GM18951 (cell line): Measurements from ENCODE around the gene CCDC92.

Experiments used
- POLR2A ChIP-seq: IDR thresholded peaks from 4 replicates; pipeline ENCODE4 v1.6.1; 2011; ENCODE audit warnings: mild to moderate bottlenecking; ENCODE audit not compliant: insufficient read length, insufficient read depth; ENCODE audit errors: extremely low read depth
- in situ Hi-C: fragments of 300-500 bp; cut with MboI; formaldehyde crosslinking; loops from one replicate; pipeline ENCODE4 v1.12.0; 2022; ENCODE audit warnings: low sequenced_read_pairs, mixed read lengths, inconsistent platforms; ENCODE audit not compliant: unreplicated experiment

The CCDC92 gene

GRCh38 chr12:124008595-124008994, 36.0 kb upstream of the CCDC92 start:
- in situ Hi-C loops: no loop called here
- no peak for TF ChIP-seq POLR2A

GRCh38 chr12:124007826-124008570, 35.4 kb upstream of the CCDC92 start:
- in situ Hi-C loops: no loop called here
- no peak for TF ChIP-seq POLR2A

- in situ Hi-C loops: no loop called here
- no peak for TF ChIP-seq POLR2A
These were observed 34.4 kb upstream of the CCDC92 start for GRCh38 chr12:124006846-124007713.

- TF ChIP-seq POLR2A: no peak
- in situ Hi-C loops: no loop called here
These were observed 33.6 kb upstream of the CCDC92 start for GRCh38 chr12:124006085-124006845.

GRCh38 chr12:124004233-124004875, 31.7 kb upstream of the CCDC92 start:
- TF ChIP-seq POLR2A: no peak
- in situ Hi-C loops: no loop called here

GRCh38 chr12:124002654-124003053, 30.0 kb upstream of the CCDC92 start:
- in situ Hi-C loops: no loop called here
- TF ChIP-seq POLR2A: no peak

GRCh38 chr12:124002021-124002644, 29.5 kb upstream of the CCDC92 start:
- in situ Hi-C loops: no loop called here
- no peak for TF ChIP-seq POLR2A

GRCh38 chr12:124001343-124001742, 28.7 kb upstream of the CCDC92 start:
- TF ChIP-seq POLR2A: no peak
- in situ Hi-C loops: no loop called here

GRCh38 chr12:124000111-124000510, 27.5 kb upstream of the CCDC92 start:
- TF ChIP-seq POLR2A: no peak
- in situ Hi-C loops: no loop called here

- no peak for TF ChIP-seq POLR2A
- in situ Hi-C loops: no loop called here
These were observed 26.3 kb upstream of the CCDC92 start for GRCh38 chr12:123998991-123999359.

- no peak for TF ChIP-seq POLR2A
These were observed 25.8 kb upstream of the CCDC92 start for GRCh38 chr12:123998344-123998990.

GRCh38 chr12:123997908-123998307, 25.3 kb upstream of the CCDC92 start:
- no peak for TF ChIP-seq POLR2A
- in situ Hi-C loops: no loop called here

More at GRCh38 chr12:123998344-123998990, 25.8 kb upstream of the CCDC92 start:
- in situ Hi-C loops: no loop called here
